GM19452 (cell line): ENCODE results near the gene TRIM43B.
"Not testable (repeated sequence)": the region's sequence is repeated elsewhere in the genome, so short reads cannot be mapped to it uniquely, and the experiment has no call there.

Experiments
- ATAC-seq: cut with Tn5 transposase; IDR thresholded peaks from one replicate; pipeline ENCODE4 v1.9.1; 2021; ENCODE audit not compliant: unreplicated experiment

Gene TRIM43B

GRCh38 chr2:95434507-95435076 lies 50.0 kb downstream of the TRIM43B start:
- ATAC-seq, result not testable (repeated sequence)

DNA sequence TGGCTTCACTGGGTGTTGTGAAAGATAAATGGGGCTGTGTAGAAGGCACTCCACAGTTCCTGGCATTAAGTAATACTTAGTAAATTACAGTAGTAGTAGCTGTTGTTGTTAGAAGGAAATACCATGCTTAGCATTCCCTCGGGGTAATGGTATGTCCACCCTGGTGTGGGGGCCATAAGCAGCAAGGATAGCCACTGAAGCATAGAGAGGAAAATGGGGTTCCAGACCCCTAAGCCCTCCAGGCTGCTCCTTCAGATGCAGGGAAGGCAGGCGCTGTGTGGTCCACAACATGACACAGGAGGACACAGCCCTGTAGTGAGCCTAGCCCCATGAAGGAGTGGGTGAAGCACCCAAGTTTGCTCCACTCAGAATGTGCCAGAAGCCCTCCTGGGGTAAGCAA lies 50.6 kb downstream of the TRIM43B start:
- ATAC-seq, result not testable (repeated sequence)

DNA sequence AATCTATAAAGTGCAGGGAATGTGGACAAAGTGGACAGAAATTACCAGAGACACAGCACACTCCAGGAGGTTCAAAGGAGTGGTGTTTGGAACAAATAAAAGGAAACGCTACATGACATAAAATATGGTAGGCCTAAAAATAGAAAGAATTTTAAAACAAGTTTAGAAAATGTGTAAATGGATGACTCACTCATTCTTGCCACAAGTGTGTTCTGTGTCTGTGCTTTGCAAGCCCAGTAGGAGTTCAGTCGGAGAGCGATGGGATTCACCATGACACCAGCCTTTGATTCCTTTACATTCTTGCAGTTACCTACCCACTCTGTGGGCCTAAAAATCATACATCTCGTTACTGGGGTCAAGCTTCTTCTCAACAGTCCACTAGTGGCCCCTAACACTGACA lies 51.2 kb downstream of the TRIM43B start:
- not testable (repeated sequence) for ATAC-seq

GRCh38 chr2:95429748-95430467 lies 54.6 kb downstream of the TRIM43B start:
- ATAC-seq, result not testable (repeated sequence)

- not testable (repeated sequence) for ATAC-seq
Observed at GRCh38 chr2:95427196-95427867, 57.2 kb downstream of the TRIM43B start.
